ENCODE measurements around the gene IRAK4. TPM values are rescaled to one million over a fixed set of nuclear protein-coding genes. Genes with fewer than 3 reads are reported as not detected.

Gene IRAK4
- total RNA-seq, 6 experiments from 2014 or later, result 6.5 to 16.0 (median 9.3) TPM

- no peak for TF ChIP-seq CTCF (IDR thresholded peaks at IDR 0.05)
- no peak for TF ChIP-seq POLR2A (IDR thresholded peaks at IDR 0.05)
- intact Hi-C loops (cut with DNase I), result no loop called here
- Histone ChIP-seq H3K27ac (peak overlapping the region in 1 of 3 donors; percentile 96), H3K4me3 (no peak overlapping the region), H3K9me3 (no peaks in the 10 kb centered on the region), H3K27me3 (no peaks in the 10 kb centered on the region), H3K4me1 (peaks cover 0 to 16% (median 3%) of the 10 kb centered on the region in 4 donors), H3K36me3 (peaks cover 0 to 9% (median 0%) of the 10 kb centered on the region in 4 donors)
- DNase-seq, result no peak
- WGBS (ENCODE audit: insufficient coverage, low coverage, low lambda C conversion rate, missing lambda C conversion rate), result 71% methylated on average over 3 of the region's 3 CpGs
- ATAC-seq, result no peak
These were observed 48.6 kb downstream of the IRAK4 start for GRCh38 chr12:43807386-43807785.

GRCh38 chr12:43812057-43812456 lies 53.3 kb downstream of the IRAK4 start:
- intact Hi-C loops (cut with DNase I), result no loop called here
- Histone ChIP-seq H3K9me3 (no peaks in the 10 kb centered on the region), H3K27ac (no peak overlapping the region), H3K4me1 (peaks cover 0 to 2% (median 0%) of the 10 kb centered on the region in 4 donors), H3K27me3 (no peaks in the 10 kb centered on the region), H3K36me3 (no peaks in the 10 kb centered on the region), H3K4me3 (no peak overlapping the region)
- ATAC-seq, result no peak
- TF ChIP-seq POLR2A (IDR thresholded peaks at IDR 0.05), result no peak
- TF ChIP-seq CTCF (IDR thresholded peaks at IDR 0.05), result no peak
- no peak for DNase-seq
- 76% methylated on average over 2 of the region's 2 CpGs for WGBS (ENCODE audit: insufficient coverage, low coverage, low lambda C conversion rate, missing lambda C conversion rate)

GRCh38 chr12:43812926-43813325 lies 54.2 kb downstream of the IRAK4 start:
- intact Hi-C loops (cut with DNase I), result no loop called here
- no peak overlapping the region for H3K4me3 ChIP-seq
- no peaks in the 10 kb centered on the region for H3K27me3 ChIP-seq
- H3K27ac ChIP-seq, result no peak overlapping the region
- H3K9me3 ChIP-seq, result no peaks in the 10 kb centered on the region
- DNase-seq, result no peak
- ATAC-seq, result no peak
- no peak for TF ChIP-seq POLR2A (IDR thresholded peaks at IDR 0.05)
- no peak for TF ChIP-seq CTCF (IDR thresholded peaks at IDR 0.05)
- H3K36me3 ChIP-seq, result no peaks in the 10 kb centered on the region
- WGBS (ENCODE audit: insufficient coverage, low coverage, low lambda C conversion rate, missing lambda C conversion rate), result 79% methylated on average over 3 of the region's 4 CpGs
- no peaks in the 10 kb centered on the region for H3K4me1 ChIP-seq

GRCh38 chr12:43815416-43815815 lies 56.7 kb downstream of the IRAK4 start:
- DNase-seq, result no peak
- 78% methylated on average over 3 of the region's 3 CpGs for WGBS (ENCODE audit: insufficient coverage, low coverage, low lambda C conversion rate, missing lambda C conversion rate)
- H3K4me3 ChIP-seq, result no peak overlapping the region

More at GRCh38 chr12:43815416-43815815, 56.7 kb downstream of the IRAK4 start:
- intact Hi-C loops (cut with DNase I), result no loop called here
- Histone ChIP-seq H3K36me3 (no peaks in the 10 kb centered on the region), H3K27ac (no peak overlapping the region), H3K9me3 (no peaks in the 10 kb centered on the region), H3K4me1 (no peaks in the 10 kb centered on the region), H3K27me3 (no peaks in the 10 kb centered on the region)
- ATAC-seq, result no peak
- no peak for TF ChIP-seq CTCF (IDR thresholded peaks at IDR 0.05)
- TF ChIP-seq POLR2A (IDR thresholded peaks at IDR 0.05), result no peak

Measured in right lobe of liver (tissue), 6 donors.